Subcutaneous abdominal adipose tissue (tissue), 5 donors: ENCODE results near the gene TBC1D22A.
A peak's percentile ranks its signal among the peaks of the same experiment; 100 is the strongest.

Source experiments
- H3K27ac ChIP-seq: one replicate; pipeline ENCODE4 v1.7.0; 2013; ENCODE audit warnings: low read depth, mild to moderate bottlenecking, inconsistent platforms, low read length, moderate library complexity
- H3K27me3 ChIP-seq, 5 donors: one replicate each; pipeline ENCODE4 v1.7.0; 2013; ENCODE audit warnings: low read length in 5 of 5, inconsistent platforms in 1 of 5; ENCODE audit not compliant: control insufficient read depth in 5 of 5, insufficient read depth in 4 of 5
- H3K36me3 ChIP-seq, 5 donors: one replicate each; pipeline ENCODE4 v1.7.0; 2013; ENCODE audit warnings: low read length in 5 of 5; ENCODE audit not compliant: control insufficient read depth in 5 of 5, insufficient read depth in 5 of 5
- H3K4me1 ChIP-seq, 5 donors: one replicate each; pipeline ENCODE4 v1.7.0; 2013; ENCODE audit warnings: low read length in 5 of 5, mild to moderate bottlenecking in 3 of 5, moderate library complexity in 1 of 5; ENCODE audit not compliant: control insufficient read depth in 5 of 5, insufficient read depth in 5 of 5
- H3K4me3 ChIP-seq, 5 donors: one replicate each; pipeline ENCODE4 v1.7.0; 2013; ENCODE audit warnings: low read length in 5 of 5, low read depth in 1 of 5
- H3K9ac ChIP-seq, 5 donors: one replicate each; pipeline ENCODE4 v1.7.0; 2013; ENCODE audit warnings: low read length in 5 of 5, mild to moderate bottlenecking in 4 of 5, moderate library complexity in 3 of 5
- H3K9me3 ChIP-seq, 5 donors: one replicate each; pipeline ENCODE4 v1.7.0; 2013; ENCODE audit warnings: low read length in 5 of 5; ENCODE audit not compliant: control insufficient read depth in 5 of 5
- donor health status: healthy.
- donor health status: healthy.
- donor health status: healthy.
- donor health status: healthy.
- donor health status: healthy.

The TBC1D22A gene

GRCh38 chr22:47148510-47148909 is 386.1 kb downstream of the TBC1D22A start:
- no peak overlapping the region for H3K9ac ChIP-seq
- H3K9me3 ChIP-seq, result peaks cover 0 to 9% (median 0%) of the 10 kb centered on the region in 5 donors
- no peaks in the 10 kb centered on the region for H3K27me3 ChIP-seq
- H3K4me3 ChIP-seq, result no peak overlapping the region
- H3K36me3 ChIP-seq, result peaks cover 0 to 5% (median 3%) of the 10 kb centered on the region in 5 donors
- H3K27ac ChIP-seq, result no peak overlapping the region
- peaks cover 0 to 3% (median 0%) of the 10 kb centered on the region in 5 donors for H3K4me1 ChIP-seq

DNA sequence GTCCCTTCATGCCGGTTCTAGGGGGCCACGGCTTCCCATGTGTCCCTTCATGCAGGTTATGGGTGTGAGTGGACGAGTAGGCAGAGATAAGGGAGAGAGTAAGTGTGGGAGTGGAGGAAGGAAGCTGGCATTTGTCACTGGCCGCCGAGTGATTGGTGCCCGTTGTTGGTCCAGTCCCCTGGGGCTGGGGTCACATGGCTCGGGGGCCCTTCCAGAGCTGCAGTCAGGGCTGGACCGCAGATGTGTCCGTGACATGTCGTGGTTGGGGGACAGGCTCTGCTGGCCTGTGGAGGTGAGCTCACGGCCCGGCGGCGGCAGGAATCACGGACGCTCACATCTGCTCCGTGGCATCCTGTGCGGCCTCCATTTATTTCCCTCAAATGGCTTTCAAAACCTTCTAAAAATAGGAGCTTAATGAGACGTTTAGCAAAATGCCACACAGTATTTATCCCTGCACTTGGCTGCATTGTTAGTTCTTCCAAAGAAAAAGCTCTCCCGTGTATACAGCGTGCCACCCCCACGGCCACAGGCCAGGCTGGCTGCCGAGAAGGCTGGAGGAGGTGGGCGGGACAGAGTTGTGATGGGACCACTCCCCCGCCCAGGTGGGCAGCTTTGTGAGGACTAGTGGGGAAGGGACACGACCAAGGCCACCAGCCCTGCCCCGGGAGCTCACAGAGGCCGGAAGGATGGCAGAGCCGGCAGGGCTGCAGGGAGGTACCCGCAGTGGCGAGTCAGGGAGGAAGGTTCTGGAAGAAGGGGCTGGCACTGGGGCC is 386.7 kb downstream of the TBC1D22A start:
- H3K9ac ChIP-seq, result no peak overlapping the region
- H3K4me3 ChIP-seq, result no peak overlapping the region
- H3K27ac ChIP-seq, result no peak overlapping the region

GRCh38 chr22:47149976-47150375 is 387.5 kb downstream of the TBC1D22A start:
- Histone ChIP-seq H3K36me3 (no peaks in the 10 kb centered on the region), H3K9ac (no peak overlapping the region), H3K4me1 (peaks cover 0 to 11% (median 9%) of the 10 kb centered on the region in 5 donors), H3K9me3 (peaks cover 0 to 9% (median 0%) of the 10 kb centered on the region in 5 donors), H3K27me3 (no peaks in the 10 kb centered on the region), H3K27ac (no peak overlapping the region), H3K4me3 (no peak overlapping the region)

More for the DNA sequence above, 386.7 kb downstream of the TBC1D22A start:
- H3K27me3 ChIP-seq, result no peaks in the 10 kb centered on the region
- H3K9me3 ChIP-seq, result peaks cover 0 to 9% (median 0%) of the 10 kb centered on the region in 5 donors
- H3K36me3 ChIP-seq, result peaks cover 0 to 2% (median 0%) of the 10 kb centered on the region in 5 donors
- peaks cover 0 to 3% (median 2%) of the 10 kb centered on the region in 5 donors for H3K4me1 ChIP-seq

DNA sequence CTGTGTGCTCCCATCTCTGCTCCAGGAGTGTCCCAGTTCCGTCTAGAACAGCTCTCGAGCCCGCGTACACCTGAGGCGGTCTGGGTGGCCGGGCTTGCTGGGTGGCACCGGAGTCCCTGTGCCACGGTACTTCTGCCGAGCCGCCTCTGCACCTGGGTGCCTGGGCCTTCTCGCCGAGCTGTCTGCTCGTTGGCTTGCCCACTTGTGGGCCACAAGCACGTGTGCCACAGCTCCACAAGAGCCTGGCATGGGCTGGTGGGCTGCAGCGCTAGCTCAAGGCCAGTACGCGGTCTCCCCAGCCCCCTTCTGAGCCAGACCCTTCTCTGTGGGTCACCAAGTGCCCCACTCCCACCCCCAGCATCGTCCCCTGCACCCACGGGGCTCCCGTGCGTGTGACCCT is 388.0 kb downstream of the TBC1D22A start:
- H3K27me3 ChIP-seq, result no peaks in the 10 kb centered on the region
- H3K9me3 ChIP-seq, result peaks cover 0 to 9% (median 0%) of the 10 kb centered on the region in 5 donors
- no peak overlapping the region for H3K9ac ChIP-seq
- no peak overlapping the region for H3K27ac ChIP-seq
- no peak overlapping the region for H3K4me3 ChIP-seq
- peaks cover 0 to 11% (median 9%) of the 10 kb centered on the region in 5 donors for H3K4me1 ChIP-seq
- no peaks in the 10 kb centered on the region for H3K36me3 ChIP-seq

GRCh38 chr22:47151064-47151463 is 388.6 kb downstream of the TBC1D22A start:
- Histone ChIP-seq H3K9me3 (peaks cover 0 to 9% (median 0%) of the 10 kb centered on the region in 5 donors), H3K4me1 (peaks cover 0 to 11% (median 9%) of the 10 kb centered on the region in 5 donors), H3K27ac (no peak overlapping the region), H3K27me3 (no peaks in the 10 kb centered on the region), H3K4me3 (no peak overlapping the region), H3K9ac (no peak overlapping the region), H3K36me3 (no peaks in the 10 kb centered on the region)

DNA sequence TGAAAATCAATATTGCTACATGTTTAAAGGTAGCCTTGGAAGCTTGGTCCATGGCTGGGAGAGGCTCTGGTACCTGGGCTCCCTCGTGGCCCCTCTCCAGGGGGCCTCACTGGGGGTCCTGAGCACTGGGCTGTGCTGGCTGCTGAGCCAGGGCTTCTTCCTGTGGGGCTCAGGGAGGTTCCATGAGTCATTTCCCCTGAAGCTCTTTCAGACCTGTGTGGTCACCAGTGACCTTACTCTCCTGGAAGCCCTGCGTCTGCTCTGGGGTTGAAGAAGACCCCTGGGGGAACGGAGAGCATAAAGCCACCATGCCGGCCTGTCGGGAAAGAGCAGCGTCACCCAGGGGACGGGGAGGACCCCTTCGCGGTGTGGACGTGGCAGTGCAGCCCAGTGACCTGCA is 389.0 kb downstream of the TBC1D22A start:
- peaks cover 0 to under 1% (median 0%) of the 10 kb centered on the region in 5 donors for H3K36me3 ChIP-seq
- no peaks in the 10 kb centered on the region for H3K27me3 ChIP-seq
- H3K9ac ChIP-seq, result no peak overlapping the region
- H3K27ac ChIP-seq, result no peak overlapping the region
- peaks cover 0 to 9% (median 0%) of the 10 kb centered on the region in 5 donors for H3K9me3 ChIP-seq
- H3K4me3 ChIP-seq, result no peak overlapping the region
- peaks cover 0 to 11% (median 9%) of the 10 kb centered on the region in 5 donors for H3K4me1 ChIP-seq

GRCh38 chr22:47152236-47152635 is 389.8 kb downstream of the TBC1D22A start:
- Histone ChIP-seq H3K27me3 (no peaks in the 10 kb centered on the region), H3K4me3 (no peak overlapping the region), H3K9me3 (peaks cover 0 to 9% (median 0%) of the 10 kb centered on the region in 5 donors), H3K4me1 (peaks cover 0 to 11% (median 9%) of the 10 kb centered on the region in 5 donors), H3K36me3 (peaks cover 0 to 5% (median 1%) of the 10 kb centered on the region in 5 donors), H3K27ac (no peak overlapping the region), H3K9ac (no peak overlapping the region)

GRCh38 chr22:47152938-47153337 is 390.5 kb downstream of the TBC1D22A start:
- H3K27me3 ChIP-seq, result no peaks in the 10 kb centered on the region
- peaks cover 0 to 6% (median 4%) of the 10 kb centered on the region in 5 donors for H3K36me3 ChIP-seq
- H3K4me1 ChIP-seq, result peaks cover 0 to 11% (median 9%) of the 10 kb centered on the region in 5 donors
- peaks cover 0 to 9% (median 0%) of the 10 kb centered on the region in 5 donors for H3K9me3 ChIP-seq
- no peak overlapping the region for H3K9ac ChIP-seq
- no peak overlapping the region for H3K27ac ChIP-seq
- no peak overlapping the region for H3K4me3 ChIP-seq

DNA sequence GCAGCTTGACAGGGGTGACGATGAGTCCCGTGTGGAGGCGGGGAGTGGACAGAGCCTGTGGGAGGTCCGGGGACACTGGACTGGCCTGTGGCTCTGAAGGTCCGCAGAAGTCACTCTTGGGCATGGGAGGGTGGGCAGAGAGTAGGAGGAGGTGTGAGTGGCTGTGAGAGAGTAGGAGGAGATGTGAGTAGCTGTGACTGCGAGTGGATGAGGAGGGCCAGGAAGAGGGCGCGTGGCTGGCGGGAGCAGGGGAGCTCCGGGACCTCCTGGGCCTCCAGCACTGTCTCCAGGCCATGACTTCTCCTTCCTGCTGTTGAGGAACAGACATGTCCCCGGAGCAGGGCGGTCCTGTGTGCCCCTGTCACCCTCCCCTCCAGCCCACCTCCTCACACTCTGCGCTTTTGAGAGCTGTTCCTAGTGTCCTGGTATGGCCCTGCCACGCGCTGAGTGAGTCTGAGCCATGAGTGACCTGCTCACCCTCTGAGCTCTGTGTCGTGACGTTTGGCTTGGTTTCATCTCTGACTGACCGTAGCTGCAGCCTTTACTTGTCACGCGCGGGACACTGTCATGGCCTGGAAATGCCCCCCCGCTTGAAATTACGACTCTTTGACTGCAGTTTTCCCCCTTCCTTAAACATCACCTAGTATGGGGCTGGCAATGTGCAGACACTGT is 391.5 kb downstream of the TBC1D22A start:
- H3K4me3 ChIP-seq, result no peak overlapping the region
- H3K9ac ChIP-seq, result no peak overlapping the region
- H3K36me3 ChIP-seq, result peaks cover 0 to 12% (median 9%) of the 10 kb centered on the region in 5 donors
- peaks cover 0 to 9% (median 0%) of the 10 kb centered on the region in 5 donors for H3K9me3 ChIP-seq
- H3K27me3 ChIP-seq, result no peaks in the 10 kb centered on the region
- H3K27ac ChIP-seq, result no peak overlapping the region
- peaks cover 0 to 11% (median 9%) of the 10 kb centered on the region in 5 donors for H3K4me1 ChIP-seq

DNA sequence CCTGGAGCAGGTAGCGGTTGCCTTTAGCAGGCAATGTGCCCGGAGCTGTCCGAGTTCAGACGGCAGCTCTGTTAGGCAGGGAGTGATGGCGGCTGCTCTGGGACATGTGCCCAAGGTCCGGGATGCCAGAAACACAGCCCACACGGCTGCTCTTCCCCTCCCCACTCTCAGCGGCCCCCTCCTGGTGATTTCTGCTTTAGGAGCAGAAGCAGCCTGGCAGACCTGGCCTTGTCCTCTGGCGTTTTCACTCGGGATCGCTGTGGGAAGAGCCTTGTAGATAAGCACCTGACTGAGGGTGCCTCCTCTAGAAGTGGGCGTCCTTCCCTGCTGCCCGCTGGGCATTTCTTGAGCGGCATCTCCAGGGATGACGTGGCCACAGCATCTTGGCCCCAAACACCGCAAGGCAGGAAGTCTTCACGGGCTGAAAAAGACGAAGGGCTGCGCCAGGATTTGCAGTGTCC is 392.2 kb downstream of the TBC1D22A start:
- H3K27ac ChIP-seq, result no peak overlapping the region
- peaks cover 0 to 11% (median 9%) of the 10 kb centered on the region in 5 donors for H3K4me1 ChIP-seq
- no peaks in the 10 kb centered on the region for H3K27me3 ChIP-seq
- peak overlapping the region in 1 of 5 donors; percentile 22 for H3K4me3 ChIP-seq
- H3K36me3 ChIP-seq, result peaks cover 0 to 18% (median 12%) of the 10 kb centered on the region in 5 donors
- H3K9me3 ChIP-seq, result peaks cover 0 to 9% (median 0%) of the 10 kb centered on the region in 5 donors
- H3K9ac ChIP-seq, result no peak overlapping the region
